NCI-H748 (cell line): ENCODE measurements around the gene RND2.

Experiments used
- DNase-seq: peaks from one replicate; lab custom pipeline; 2025; ENCODE audit not compliant: unreplicated experiment; lab: John Stamatoyannopoulos, UW

Gene RND2

GRCh38 chr17:43070872-43071271 lies 45.8 kb downstream of the RND2 start:
- no peak for DNase-seq

- no peak for DNase-seq
Observed at GRCh38 chr17:43074869-43075268, 49.8 kb downstream of the RND2 start.

- DNase-seq: no peak
Observed at GRCh38 chr17:43079641-43080302, 54.7 kb downstream of the RND2 start.
